H1 (cell line): Measurements from ENCODE around the gene GNAO1. TPM values are rescaled to one million over a fixed set of nuclear protein-coding genes. Genes with fewer than 3 reads are reported as not detected.

Source experiments
- CTCF ChIA-PET: fragments of 300-600 bp; sonication (Branson Sonifier 250); formaldehyde crosslinking; loops from one replicate; lab custom pipeline; 2021; ENCODE audit not compliant: partially characterized antibody; lab: Charles Lee
- POLR2A ChIA-PET: fragments of 300-600 bp; sonication (Branson Sonifier 250); formaldehyde crosslinking; loops from one replicate; lab custom pipeline; 2021; ENCODE audit warnings: inconsistent platforms; ENCODE audit not compliant: partially characterized antibody; lab: Charles Lee
- DNase-seq, 2 experiments: peaks; one replicate each; pipeline versions ENCODE4 v3.0.0 to v3.0.0-alpha.2; 2010 to 2022; ENCODE audit warnings: low spot score in 2 of 2, low read depth in 1 of 2, mixed read lengths in 1 of 2
- FAIRE-seq: peaks from 2 replicates; lab custom pipeline; 2011; peaks lifted over from hg19 to GRCh38; lab: Jason Lieb, UNC
- H2AFZ ChIP-seq: 2 replicates; pipeline ENCODE4 v1.8.1; 2012; ENCODE audit warnings: low read length, inconsistent platforms
- H2AK5ac ChIP-seq: 2 replicates; pipeline ENCODE4 v1.6.1; 2013; ENCODE audit warnings: low read depth, low read length
- H2BK120ac ChIP-seq: replicated peaks from 2 replicates; pipeline ENCODE3; 2013; ENCODE audit warnings: low read depth, low read length, inconsistent platforms
- H2BK12ac ChIP-seq: 2 replicates; pipeline ENCODE4 v1.6.1; 2013; ENCODE audit warnings: low read depth, low read length
- H2BK15ac ChIP-seq: 2 replicates; pipeline ENCODE4 v1.6.1; 2013; ENCODE audit warnings: low read length
- H2BK20ac ChIP-seq: 2 replicates; pipeline ENCODE4 v1.6.1; 2013; ENCODE audit warnings: low read length
- H2BK5ac ChIP-seq: 2 replicates; pipeline ENCODE4 v1.6.1; 2013; ENCODE audit warnings: low read depth, low read length
- H3K14ac ChIP-seq: 2 replicates; pipeline ENCODE4 v1.6.1; 2013; ENCODE audit warnings: inconsistent platforms; ENCODE audit not compliant: insufficient read length
- H3K18ac ChIP-seq: 2 replicates; pipeline ENCODE4 v1.6.1; 2013; ENCODE audit warnings: low read length; ENCODE audit errors: extremely low read depth
- H3K23ac ChIP-seq: 2 replicates; pipeline ENCODE4 v1.6.1; 2013; ENCODE audit warnings: inconsistent platforms; ENCODE audit not compliant: insufficient read length
- H3K23me2 ChIP-seq: 2 replicates; pipeline ENCODE4 v1.6.1; 2013; ENCODE audit warnings: low read depth, low read length
- H3K27ac ChIP-seq: 2 replicates; pipeline ENCODE4 v1.6.1; 2011; ENCODE audit warnings: low read depth, low read length, inconsistent platforms
- H3K27me3 ChIP-seq, 4 experiments: replicated peaks in 1 of 4; 1 replicate in 1 of 4; 2 replicates in 3 of 4; pipeline versions ENCODE4 v1.6.1 to v1.8.1; 2011 to 2013; ENCODE audit warnings: low read length in 3 of 4, mild to moderate bottlenecking in 3 of 4, inconsistent platforms in 2 of 4, mixed read lengths in 2 of 4, moderate library complexity in 1 of 4; ENCODE audit not compliant: control insufficient read depth in 3 of 4, insufficient read depth in 3 of 4; ENCODE audit errors: extremely low read depth in 1 of 4
- H3K36me3 ChIP-seq, 4 experiments: 2 replicates each; pipeline versions ENCODE4 v1.6.1 to v1.8.1; 2011 to 2013; ENCODE audit warnings: mild to moderate bottlenecking in 4 of 4, low read length in 3 of 4, moderate library complexity in 2 of 4, control low read depth in 1 of 4, inconsistent platforms in 1 of 4; ENCODE audit not compliant: insufficient read depth in 4 of 4, control insufficient read depth in 2 of 4
- H3K4ac ChIP-seq: replicated peaks from 2 replicates; pipeline ENCODE3; 2013; ENCODE audit warnings: low read length, low read depth, mixed read lengths, inconsistent platforms; ENCODE audit not compliant: insufficient read length
- H3K4me1 ChIP-seq, 4 experiments: replicated peaks in 1 of 4; 1 replicate in 1 of 4; 2 replicates in 3 of 4; pipeline versions ENCODE4 v1.6.1 to v1.8.1; 2011 to 2013; ENCODE audit warnings: low read length in 3 of 4, inconsistent platforms in 2 of 4, mixed read lengths in 1 of 4; ENCODE audit not compliant: insufficient read depth in 4 of 4, control insufficient read depth in 3 of 4
- H3K4me2 ChIP-seq, 2 experiments: 2 replicates each; pipeline versions ENCODE4 v1.6.1 to v1.8.1; 2011 to 2013; ENCODE audit warnings: low read depth in 2 of 2, low read length in 2 of 2, control low read depth in 1 of 2, inconsistent platforms in 1 of 2, mild to moderate bottlenecking in 1 of 2; ENCODE audit not compliant: insufficient read depth in 1 of 2
- H3K4me3 ChIP-seq, 4 experiments: fragments of 200-600, 300-600 bp in 1 of 4; sonication (generic), shearing (Covaris generic), sonication (Bioruptor Twin) in 1 of 4; 2 replicates each; pipeline versions ENCODE4 v1.5.1 to v1.8.1; 2011 to 2016; ENCODE audit warnings: low read length in 4 of 4, low read depth in 3 of 4, control low read depth in 2 of 4, inconsistent platforms in 2 of 4, mild to moderate bottlenecking in 2 of 4, mixed read lengths in 1 of 4, moderate library complexity in 1 of 4; ENCODE audit not compliant: insufficient read depth in 2 of 4; ENCODE audit errors: extremely low read depth in 1 of 4
- H3K56ac ChIP-seq: replicated peaks from 2 replicates; pipeline ENCODE3; 2013; ENCODE audit warnings: low read depth, mild to moderate bottlenecking, mixed read lengths, low read length, inconsistent platforms; ENCODE audit not compliant: insufficient read length
- H3K79me1 ChIP-seq: 2 replicates; pipeline ENCODE4 v1.6.1; 2013; ENCODE audit warnings: low read depth, low read length, control low read depth
- H3K79me2 ChIP-seq, 2 experiments: 2 replicates each; pipeline versions ENCODE4 v1.6.1 to v1.8.1; 2012 to 2013; ENCODE audit warnings: low read length in 2 of 2, mild to moderate bottlenecking in 2 of 2, inconsistent platforms in 1 of 2; ENCODE audit not compliant: insufficient read depth in 2 of 2, control insufficient read depth in 1 of 2
- H3K9ac ChIP-seq, 4 experiments: replicated peaks in 1 of 4; 1 replicate in 1 of 4; 2 replicates in 3 of 4; pipeline versions ENCODE4 v1.6.1 to v1.8.1; 2011 to 2013; ENCODE audit warnings: low read depth in 3 of 4, low read length in 3 of 4, control low read depth in 2 of 4, mild to moderate bottlenecking in 2 of 4, moderate library complexity in 2 of 4, inconsistent platforms in 1 of 4; ENCODE audit errors: extremely low read depth in 1 of 4
- H3K9me3 ChIP-seq, 2 experiments: 2 replicates each; pipeline versions ENCODE4 v1.6.1 to v1.8.1; 2012 to 2013; ENCODE audit warnings: mild to moderate bottlenecking in 2 of 2, moderate library complexity in 2 of 2, control low read depth in 1 of 2, inconsistent platforms in 1 of 2, low read depth in 1 of 2, low read length in 1 of 2, mixed read lengths in 1 of 2; ENCODE audit not compliant: insufficient read depth in 2 of 2
- H4K20me1 ChIP-seq, 2 experiments: replicated peaks in 1 of 2; 2 replicates each; pipeline versions ENCODE3 to v1.8.1; 2011 to 2013; ENCODE audit warnings: inconsistent platforms in 2 of 2, low read length in 2 of 2, mild to moderate bottlenecking in 1 of 2; ENCODE audit not compliant: insufficient read depth in 2 of 2, control insufficient read depth in 1 of 2
- H4K5ac ChIP-seq: 2 replicates; pipeline ENCODE4 v1.6.1; 2013; ENCODE audit warnings: low read length, low read depth, mixed read lengths, inconsistent platforms; ENCODE audit not compliant: insufficient read length
- H4K8ac ChIP-seq: 2 replicates; pipeline ENCODE4 v1.8.0; 2013; ENCODE audit warnings: mild to moderate bottlenecking, moderate library complexity, low read length, inconsistent platforms; ENCODE audit not compliant: insufficient read depth; ENCODE audit errors: extremely low read depth
- H4K91ac ChIP-seq: replicated peaks from 2 replicates; pipeline ENCODE3; 2013; ENCODE audit warnings: low read length, mixed read lengths, inconsistent platforms; ENCODE audit not compliant: insufficient read length
- CHD1 ChIP-seq: IDR thresholded peaks from 2 replicates; pipeline ENCODE4 v1.6.1; 2012; ENCODE audit warnings: low read depth, low read length, improper control_type of control experiment
- EP300 ChIP-seq, 2 experiments: IDR thresholded peaks; 1 replicate in 1 of 2; 2 replicates in 1 of 2; pipeline ENCODE4 v1.6.1; 2011 to 2012; ENCODE audit warnings: low read depth in 2 of 2, low read length in 2 of 2, mild to moderate bottlenecking in 2 of 2, borderline replicate concordance in 1 of 2, inconsistent platforms in 1 of 2, moderate library complexity in 1 of 2
- ZNF274 ChIP-seq: IDR thresholded peaks from 2 replicates; pipeline ENCODE4 v1.7.0; 2012; ENCODE audit warnings: low read length, borderline replicate concordance; ENCODE audit errors: extremely low read depth
- WGBS, 2 experiments: shearing (Covaris generic) in 1 of 2; methylation state at CpG; one replicate each; pipeline versions ENCODE4 v1.1.6 to v1.1.7; 2013 to 2015; ENCODE audit warnings: low lambda C conversion rate in 2 of 2, mixed read lengths in 2 of 2, inconsistent platforms in 1 of 2, low coverage in 1 of 2, missing lambda C conversion rate in 1 of 2; ENCODE audit not compliant: insufficient replicate concordance in 2 of 2, insufficient coverage in 1 of 2, insufficient read length in 1 of 2; ENCODE audit errors: extremely low coverage in 1 of 2, missing lambda C conversion rate in 1 of 2; 5-methylcytosine and 5-hydroxymethylcytosine counted together
- polyA plus RNA-seq, 7 experiments: library from polyadenylated mRNA; depleted of rRNA in 3 of 7; stranded (reverse) in 5 of 7; unstranded in 2 of 7; fragments of >200 nt in 5 of 7; fragments of 200-250 nt in 2 of 7; gene quantifications; 1 replicate in 5 of 7; 2 replicates in 1 of 7; 4 replicates in 1 of 7; pipeline versions ENCODE4 v1.2.1 to v1.2.3, GENCODE V29; 2011 to 2013; ENCODE audit warnings: missing spikeins in 2 of 7, mixed read lengths in 2 of 7
- total RNA-seq: library from RNA; stranded (reverse); fragmentation: NEBNext Ultra II Directional; extraction: Animal tissue kit (Norgen Biotek cat#: 25700); gene quantifications from 2 replicates; pipeline ENCODE4 v1.2.1, GENCODE V29; 2021

GNAO1 gene
- total and polyA plus RNA-seq, 2 of the 8 experiments (the other 6 are each of a cell fraction or from before 2014, with no cell fraction given) = 6.7 to 34.4 TPM

GRCh38 chr16:56330476-56330875 is 139.2 kb downstream of the GNAO1 start:
- no peak overlapping the region for H3K18ac ChIP-seq
- no peak overlapping the region for H2AFZ ChIP-seq
- WGBS, 2 experiments = 91% methylated on average over 4 of the region's 4 CpGs; no CpG with 5 or more reads in 1 of the 2 experiments
- no peak overlapping the region for H2BK20ac ChIP-seq
- H4K91ac ChIP-seq = no peak overlapping the region
- H4K8ac ChIP-seq = no peak overlapping the region
- H3K56ac ChIP-seq = no peak overlapping the region
- H4K5ac ChIP-seq = no peak overlapping the region
- H3K4me2 ChIP-seq = no peak overlapping the region
- ChIA-PET POLR2A (no interaction called here), CTCF (interaction anchor here (0.9 to 7.9 kb wide), 5 partner anchors 9 to 71 kb away, joined by 3 to 61 read pairs (median 4); no protein-coding TSS in a partner anchor)
- H3K79me1 ChIP-seq = no peaks in the 10 kb centered on the region
- FAIRE-seq (no peak), DNase-seq (no peak)
- no peak overlapping the region for H2BK5ac ChIP-seq
- no peaks in the 10 kb centered on the region for H3K27me3 ChIP-seq
- H4K20me1 ChIP-seq = peaks cover 0 to 1% of the 10 kb centered on the region in 2 experiments
- no peaks in the 10 kb centered on the region for H3K36me3 ChIP-seq
- H2BK120ac ChIP-seq = no peak overlapping the region
- no peaks in the 10 kb centered on the region for H3K79me2 ChIP-seq
- H2BK15ac ChIP-seq = no peak overlapping the region
- no peak overlapping the region for H3K4me3 ChIP-seq
- no peak overlapping the region for H3K27ac ChIP-seq
- no peak overlapping the region for H3K14ac ChIP-seq
- H3K9me3 ChIP-seq = no peaks in the 10 kb centered on the region
- no peak for TF ChIP-seq ZNF274
- TF ChIP-seq EP300 (IDR thresholded peaks at IDR 0.05; ENCODE audit: borderline replicate concordance in 1 of 2, low read depth in 2 of 2, low read length in 2 of 2) = no peak
- TF ChIP-seq CHD1 = no peak
- H3K9ac ChIP-seq = no peak overlapping the region
- H3K23me2 ChIP-seq = no peaks in the 10 kb centered on the region; the same call in 1 of the 2 replicates
- H2AK5ac ChIP-seq = no peak overlapping the region
- H3K23ac ChIP-seq = no peak overlapping the region
- H3K4me1 ChIP-seq = no peaks in the 10 kb centered on the region
- no peak overlapping the region for H3K4ac ChIP-seq
- H2BK12ac ChIP-seq = no peak overlapping the region
